ENCODE results near the gene GABRA4. TPM values are rescaled to one million over a fixed set of nuclear protein-coding genes. Genes with fewer than 3 reads are reported as not detected.

GABRA4 gene
- total RNA-seq, result 1 to 10 TPM in 1 of 4 donors, under 1 TPM in 3; 0.34 to 2.2 (median 0.58) TPM

DNA sequence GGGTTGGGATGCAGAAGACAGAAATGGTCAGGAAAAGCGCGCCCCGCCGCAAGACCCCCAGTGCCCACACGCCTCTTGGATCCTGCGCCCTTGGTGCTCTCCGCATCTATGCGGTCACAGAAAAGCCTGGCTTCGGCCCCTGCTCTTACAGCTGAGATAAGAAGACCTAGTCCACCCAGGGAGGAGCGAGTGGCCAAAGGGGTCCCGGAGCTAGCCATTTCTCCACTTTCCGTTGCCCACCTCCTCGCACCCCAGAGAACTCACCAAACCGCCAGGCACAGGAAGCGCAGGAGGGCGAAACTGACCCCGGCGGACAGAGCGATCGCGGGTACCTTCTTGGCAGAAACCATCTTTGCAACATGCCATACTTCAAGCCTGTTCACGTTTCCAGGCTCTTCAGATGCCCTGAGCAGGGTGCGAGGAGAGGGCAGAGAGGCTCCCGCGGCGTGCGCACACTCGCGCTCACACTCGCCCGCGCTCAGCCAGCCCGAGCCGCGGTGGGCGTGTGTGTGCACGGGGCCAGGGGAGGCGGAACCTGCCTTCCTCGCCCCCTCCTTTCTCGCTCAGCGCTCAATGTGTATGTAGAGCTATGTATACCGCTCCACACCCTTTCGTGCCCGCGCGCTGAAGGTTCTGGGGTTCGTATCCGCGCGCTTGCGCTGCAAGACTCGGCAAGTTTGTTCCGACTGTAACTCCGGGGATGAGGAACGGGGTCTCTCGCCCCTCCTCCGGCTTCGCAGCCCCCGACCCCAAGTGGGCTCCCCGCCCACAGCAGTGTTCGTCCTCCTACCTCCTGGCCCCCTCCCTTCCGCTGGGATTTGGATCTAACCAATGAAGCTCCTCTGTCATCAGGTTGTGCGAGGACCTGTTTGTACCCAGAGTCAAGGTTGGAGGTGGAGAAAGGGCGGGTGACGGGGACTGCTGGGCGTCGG lies at the start of gene GABRA4:
TSS of gene GABRA4 (minus strand) at position 507 of the 932 bp plus-strand sequence. CDS start at position 350, 157 bp downstream.
- 2% methylated on average over 20 of the region's 67 CpGs for WGBS
- H3K4me1 ChIP-seq, result peaks cover 21% of the 10 kb centered on the region
- H3K4me3 ChIP-seq, result peak within 1 kb of the TSS; percentile 43
- DNase-seq (ENCODE audit: low spot score in 2 of 2), result no peak
- H3K36me3 ChIP-seq, result no peaks in the 10 kb centered on the region
- TF ChIP-seq, protein P1, sequence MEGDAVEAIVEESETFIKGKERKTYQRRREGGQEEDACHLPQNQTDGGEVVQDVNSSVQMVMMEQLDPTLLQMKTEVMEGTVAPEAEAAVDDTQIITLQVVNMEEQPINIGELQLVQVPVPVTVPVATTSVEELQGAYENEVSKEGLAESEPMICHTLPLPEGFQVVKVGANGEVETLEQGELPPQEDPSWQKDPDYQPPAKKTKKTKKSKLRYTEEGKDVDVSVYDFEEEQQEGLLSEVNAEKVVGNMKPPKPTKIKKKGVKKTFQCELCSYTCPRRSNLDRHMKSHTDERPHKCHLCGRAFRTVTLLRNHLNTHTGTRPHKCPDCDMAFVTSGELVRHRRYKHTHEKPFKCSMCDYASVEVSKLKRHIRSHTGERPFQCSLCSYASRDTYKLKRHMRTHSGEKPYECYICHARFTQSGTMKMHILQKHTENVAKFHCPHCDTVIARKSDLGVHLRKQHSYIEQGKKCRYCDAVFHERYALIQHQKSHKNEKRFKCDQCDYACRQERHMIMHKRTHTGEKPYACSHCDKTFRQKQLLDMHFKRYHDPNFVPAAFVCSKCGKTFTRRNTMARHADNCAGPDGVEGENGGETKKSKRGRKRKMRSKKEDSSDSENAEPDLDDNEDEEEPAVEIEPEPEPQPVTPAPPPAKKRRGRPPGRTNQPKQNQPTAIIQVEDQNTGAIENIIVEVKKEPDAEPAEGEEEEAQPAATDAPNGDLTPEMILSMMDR (IDR thresholded peaks at IDR 0.05), result no peak
- H3K27me3 ChIP-seq, result peaks cover 35% of the 10 kb centered on the region
- H3K27ac ChIP-seq, result no peak within 1 kb of the TSS
- no peaks in the 10 kb centered on the region for H3K9me3 ChIP-seq

DNA sequence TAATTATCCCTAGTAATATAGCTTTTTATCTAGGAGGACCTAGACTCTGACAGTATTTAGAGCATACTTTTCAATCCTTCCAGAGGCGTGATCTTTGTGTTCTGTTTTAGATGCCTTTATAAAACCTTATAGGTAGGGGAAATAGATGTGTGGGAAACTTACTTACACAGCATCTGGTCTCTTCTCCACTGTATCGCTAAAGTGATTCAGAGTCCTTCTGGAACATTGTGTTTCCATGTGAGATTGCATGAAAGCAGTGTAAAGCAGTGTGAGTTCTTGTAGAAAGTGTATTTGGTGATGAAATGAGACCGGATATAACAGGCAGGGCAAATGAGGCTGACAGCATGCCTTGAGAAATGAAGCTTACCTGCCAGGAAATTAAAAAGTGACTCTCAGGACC lies 47.4 kb upstream of the GABRA4 start:
- no peaks in the 10 kb centered on the region for H3K9me3 ChIP-seq
- 90% methylated on average over 3 of the region's 3 CpGs for WGBS
- H3K4me3 ChIP-seq, result no peak overlapping the region
- peaks cover 3% of the 10 kb centered on the region for H3K27me3 ChIP-seq
- no peak overlapping the region for H3K27ac ChIP-seq
- DNase-seq (ENCODE audit: low spot score in 2 of 2), result no peak
- no peaks in the 10 kb centered on the region for H3K36me3 ChIP-seq
- H3K4me1 ChIP-seq, result no peaks in the 10 kb centered on the region
- TF ChIP-seq, protein P1 (IDR thresholded peaks at IDR 0.05), result no peak
- no peak for TF ChIP-seq POLR2AphosphoS5 (IDR thresholded peaks at IDR 0.05)
- no peak for TF ChIP-seq EP300 (IDR thresholded peaks at IDR 0.05)
- no peak for TF ChIP-seq POLR2A (IDR thresholded peaks at IDR 0.05)

DNA sequence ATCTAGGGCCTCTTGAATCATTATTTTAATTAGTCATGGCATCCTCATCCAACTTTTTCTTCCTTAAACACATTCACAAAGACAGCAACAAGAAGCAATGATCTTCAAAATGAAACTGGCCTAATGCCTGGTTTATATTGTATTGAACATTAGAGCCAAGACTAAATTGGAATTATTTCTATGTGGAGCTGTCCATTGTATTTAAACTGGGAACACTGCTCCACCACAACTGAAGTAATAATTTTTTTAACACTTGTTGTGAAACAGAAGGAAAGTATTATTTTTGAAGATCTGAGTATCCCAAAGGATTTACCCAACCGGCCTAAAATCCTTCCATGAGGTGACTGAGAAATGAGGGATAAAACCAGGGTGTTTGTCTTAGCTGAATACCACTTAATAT lies 44.9 kb upstream of the GABRA4 start:
- no peaks in the 10 kb centered on the region for H3K4me1 ChIP-seq
- peaks cover 3% of the 10 kb centered on the region for H3K27me3 ChIP-seq
- TF ChIP-seq, protein P1 (IDR thresholded peaks at IDR 0.05), result no peak
- TF ChIP-seq EP300 (IDR thresholded peaks at IDR 0.05) (no peak), POLR2AphosphoS5 (IDR thresholded peaks at IDR 0.05) (no peak), POLR2A (IDR thresholded peaks at IDR 0.05) (no peak)
- H3K36me3 ChIP-seq, result no peaks in the 10 kb centered on the region
- no peak for DNase-seq (ENCODE audit: low spot score in 2 of 2)
- no peak overlapping the region for H3K27ac ChIP-seq
- WGBS, result 78% methylated on average over 1 of the region's 1 CpG
- no peaks in the 10 kb centered on the region for H3K9me3 ChIP-seq
- H3K4me3 ChIP-seq, result no peak overlapping the region

DNA sequence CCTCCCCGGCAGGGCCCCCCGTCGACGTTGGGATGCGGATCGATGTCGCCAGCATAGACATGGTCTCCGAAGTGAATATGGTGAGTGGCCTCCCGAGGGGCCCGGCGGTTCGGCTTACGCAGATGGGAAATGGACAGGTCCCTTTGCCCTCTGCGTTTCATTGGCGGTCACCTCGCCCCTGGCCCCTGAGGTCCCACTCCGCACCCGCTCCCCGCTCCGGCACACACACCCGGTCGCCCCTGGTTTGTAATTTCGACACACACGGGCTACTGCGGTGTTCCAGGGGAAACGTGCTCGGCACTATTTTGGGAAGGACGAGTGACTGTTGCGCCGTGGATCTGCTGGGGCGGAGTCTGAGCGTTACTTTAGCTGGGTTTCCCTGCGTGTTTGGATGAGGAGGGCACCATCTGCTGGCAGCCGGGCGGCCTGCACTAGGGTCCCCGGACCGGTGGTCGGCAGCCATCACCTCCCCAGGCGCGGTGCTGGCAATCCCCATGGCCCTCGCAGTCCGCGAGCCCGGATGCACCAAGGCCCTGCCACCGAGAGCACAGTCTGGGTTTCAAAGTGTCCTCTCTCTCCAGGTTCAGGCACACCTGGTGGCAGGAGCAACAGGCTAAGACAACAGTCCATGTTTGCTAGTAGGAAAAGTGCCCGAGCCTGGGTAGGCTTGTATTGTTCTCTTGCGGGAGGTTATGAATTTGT lies 39.2 kb upstream of the GABRA4 start:
- peak in 1 of 2 donors; percentile 49 for DNase-seq (ENCODE audit: low spot score in 2 of 2)
- peaks cover 18% of the 10 kb centered on the region for H3K4me1 ChIP-seq
- no peaks in the 10 kb centered on the region for H3K9me3 ChIP-seq
- H3K27me3 ChIP-seq, result peaks cover 24% of the 10 kb centered on the region
- no peak overlapping the region for H3K27ac ChIP-seq
- no peaks in the 10 kb centered on the region for H3K36me3 ChIP-seq
- WGBS, result 5% methylated on average over 11 of the region's 47 CpGs
- peak overlapping the region; percentile 51 for H3K4me3 ChIP-seq
- no peak for TF ChIP-seq EP300 (IDR thresholded peaks at IDR 0.05)
- TF ChIP-seq, protein P1 (IDR thresholded peaks at IDR 0.05), result peak in 1 of 2 donors; percentile 51
